Activated T-helper 1 cell treated with anti-CD3 and anti-CD28 coated beads, Interleukin-12 subunit alpha, Interleukin-12 subunit beta, Interleukin-2, Interleukin-4 antibody, amounts not matched to agents 30 ng/mL and 10 ng/mL and 1 ng/mL, durations not matched to agents 14 hours and 24 hours and 36 hours (primary cell): ENCODE data around the gene CHCHD6. TPM values are rescaled to one million over a fixed set of nuclear protein-coding genes. Genes with fewer than 3 reads are reported as not detected.

Experiments
- DNase-seq: peaks from one replicate; pipeline ENCODE4 v3.0.0; 2021; ENCODE audit warnings: low spot score
- H3K27ac Mint-ChIP-seq: one replicate; pipeline ENCODE4 v1.8.0; 2021; ENCODE audit warnings: mild to moderate bottlenecking, mixed read lengths
- H3K27me3 Mint-ChIP-seq: one replicate; pipeline ENCODE4 v1.8.0; 2022; ENCODE audit warnings: mild to moderate bottlenecking, moderate library complexity, mixed read lengths; ENCODE audit not compliant: insufficient read depth
- H3K36me3 Mint-ChIP-seq: one replicate; pipeline ENCODE4 v1.8.0; 2021; ENCODE audit warnings: low read depth, mixed read lengths
- H3K4me1 Mint-ChIP-seq: one replicate; pipeline ENCODE4 v1.8.0; 2021; ENCODE audit warnings: low read depth, mixed read lengths
- H3K4me3 Mint-ChIP-seq: one replicate; pipeline ENCODE4 v1.8.0; 2021; ENCODE audit warnings: mild to moderate bottlenecking, moderate library complexity, mixed read lengths
- H3K9me3 Mint-ChIP-seq: one replicate; pipeline ENCODE4 v1.8.0; 2021; ENCODE audit warnings: mixed read lengths
- intact Hi-C: fragments of 100-400 bp; cut with micrococcal nuclease; formaldehyde crosslinking; loops from one replicate; pipeline ENCODE4 v1.15.1; 2024
- total RNA-seq: library from RNA; stranded (reverse); gene quantifications from 2 replicates; pipeline ENCODE4 v1.2.3, GENCODE V29; 2022

CHCHD6 gene
- total RNA-seq, 1 donor from 2014 or later: 17.5 TPM

DNA sequence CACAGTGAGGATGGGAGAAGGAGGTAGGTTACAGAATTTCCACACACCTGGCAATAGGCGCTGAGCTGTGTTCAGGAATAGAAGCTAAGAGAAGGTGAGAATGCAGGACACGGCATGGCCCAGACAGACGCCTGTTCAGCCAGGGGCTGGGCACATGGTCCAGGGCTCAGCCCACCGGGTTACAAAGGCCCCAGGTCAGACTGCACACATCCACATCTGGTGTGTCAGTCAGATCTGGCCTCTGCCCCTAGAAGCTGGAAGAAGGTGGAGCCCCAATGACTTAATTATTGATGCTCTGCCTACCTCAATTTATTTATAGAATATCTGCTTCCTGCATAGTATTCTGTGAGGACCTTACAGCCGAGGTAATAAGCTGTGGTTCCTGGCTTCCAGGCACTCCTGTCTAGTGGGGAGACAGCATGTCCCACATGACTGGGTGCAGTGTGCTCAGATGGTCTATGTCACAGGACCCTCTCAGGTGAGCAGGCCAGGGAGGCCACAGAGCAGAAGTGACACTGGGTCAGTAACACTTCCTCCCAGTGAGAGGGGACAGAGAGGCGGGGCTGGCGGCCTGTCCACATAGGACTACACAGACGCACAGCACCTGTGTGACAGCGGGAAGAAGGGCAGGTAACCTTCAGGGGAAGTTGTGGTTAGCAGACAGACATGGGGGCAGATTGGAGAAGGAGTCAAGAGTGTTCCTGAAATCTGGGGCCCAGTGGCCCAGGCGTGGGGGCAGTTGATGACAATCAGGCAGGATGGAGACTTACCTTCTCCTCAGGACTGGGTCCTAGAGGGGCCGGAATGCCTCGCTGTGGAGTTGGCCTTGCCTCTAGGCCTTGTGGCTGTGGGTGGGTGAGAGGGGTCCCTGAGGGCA, 240.3 kb downstream of the CHCHD6 start:
- DNase-seq: no peak
- Mint-ChIP-seq H3K4me1 (peaks cover 5% of the 10 kb centered on the region), H3K4me3 (no peak overlapping the region), H3K9me3 (no peaks in the 10 kb centered on the region), H3K27ac (no peak overlapping the region), H3K27me3 (peaks cover 4% of the 10 kb centered on the region), H3K36me3 (no peaks in the 10 kb centered on the region)
- intact Hi-C loops: no loop called here

DNA sequence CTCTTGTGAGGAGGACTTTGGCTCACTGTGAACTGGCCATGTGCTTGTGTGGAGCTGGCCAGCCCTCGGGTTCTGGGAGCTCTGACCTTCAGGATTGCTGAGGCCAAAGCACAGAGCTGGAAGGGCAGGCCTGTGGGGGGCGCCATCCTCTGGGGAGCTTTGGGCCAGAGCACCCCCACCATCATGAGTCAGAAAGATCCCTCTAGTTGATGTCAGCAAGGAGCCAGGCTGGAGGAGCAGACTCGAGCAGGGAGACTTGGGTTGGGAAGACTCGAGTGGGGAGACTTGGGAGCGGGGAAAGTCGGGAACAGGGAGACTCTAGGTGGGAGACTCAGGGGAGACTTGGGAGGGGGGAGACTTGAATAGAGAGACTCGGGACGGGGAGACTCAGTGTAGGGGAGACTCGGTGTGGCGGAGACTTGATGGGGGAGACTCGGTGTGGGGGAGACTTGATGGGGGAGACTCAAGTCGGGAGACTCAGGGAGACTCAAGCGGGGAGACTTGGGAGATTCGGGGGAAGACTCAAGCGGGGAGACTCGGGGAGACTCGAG, 241.2 kb downstream of the CHCHD6 start:
- Mint-ChIP-seq H3K4me3 (no peak overlapping the region), H3K4me1 (peaks cover 5% of the 10 kb centered on the region), H3K27me3 (peaks cover 4% of the 10 kb centered on the region), H3K27ac (no peak overlapping the region), H3K9me3 (no peaks in the 10 kb centered on the region), H3K36me3 (no peaks in the 10 kb centered on the region)
- intact Hi-C loops: no loop called here
- no peak for DNase-seq

DNA sequence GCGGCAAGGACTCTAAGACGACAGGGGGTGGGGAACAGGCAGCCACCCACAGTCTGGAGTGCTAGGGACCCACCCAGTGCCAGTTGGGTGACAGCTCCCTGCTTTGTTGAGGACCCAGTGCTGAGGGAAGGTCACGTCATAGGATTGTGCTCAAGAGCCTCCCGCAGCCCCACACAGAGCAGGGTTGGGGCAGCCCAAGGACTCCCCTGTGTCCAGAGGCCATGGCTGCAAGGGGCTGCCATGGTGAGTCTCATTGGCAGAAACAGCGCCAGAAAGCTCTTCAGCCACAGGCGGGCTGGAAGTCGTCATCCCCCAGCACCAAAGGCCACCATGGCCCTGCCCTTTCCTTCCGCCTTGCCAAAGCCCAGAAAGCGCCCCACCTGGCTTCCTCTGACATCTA, 241.9 kb downstream of the CHCHD6 start:
- Mint-ChIP-seq H3K9me3 (no peaks in the 10 kb centered on the region), H3K4me3 (no peak overlapping the region), H3K36me3 (no peaks in the 10 kb centered on the region), H3K4me1 (peaks cover 5% of the 10 kb centered on the region), H3K27ac (no peak overlapping the region), H3K27me3 (peaks cover 1% of the 10 kb centered on the region)
- no peak for DNase-seq
- intact Hi-C loops: no loop called here

DNA sequence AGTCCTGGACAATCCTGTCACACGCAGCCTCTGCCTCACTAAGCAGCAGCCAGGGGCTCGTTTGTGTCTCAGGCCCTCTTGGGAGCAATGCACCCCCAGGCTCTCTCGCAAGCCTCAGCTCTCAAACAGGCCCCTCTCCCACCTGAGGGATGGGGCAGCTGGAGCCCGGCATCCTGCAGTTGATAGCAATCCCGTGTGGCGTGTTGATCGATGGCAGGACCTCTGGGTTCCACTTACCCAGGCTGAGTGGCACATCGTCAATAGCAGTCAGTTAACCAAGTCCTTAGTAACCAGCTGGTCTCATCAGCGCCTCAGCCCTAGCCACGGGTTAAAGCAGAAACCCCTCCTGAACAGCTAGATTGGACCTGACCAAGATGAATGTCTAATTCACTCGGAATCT, 242.4 kb downstream of the CHCHD6 start:
- Mint-ChIP-seq H3K36me3 (no peaks in the 10 kb centered on the region), H3K27me3 (no peaks in the 10 kb centered on the region), H3K4me1 (peaks cover 5% of the 10 kb centered on the region), H3K27ac (no peak overlapping the region), H3K4me3 (no peak overlapping the region), H3K9me3 (no peaks in the 10 kb centered on the region)
- intact Hi-C loops: no loop called here
- DNase-seq: no peak

DNA sequence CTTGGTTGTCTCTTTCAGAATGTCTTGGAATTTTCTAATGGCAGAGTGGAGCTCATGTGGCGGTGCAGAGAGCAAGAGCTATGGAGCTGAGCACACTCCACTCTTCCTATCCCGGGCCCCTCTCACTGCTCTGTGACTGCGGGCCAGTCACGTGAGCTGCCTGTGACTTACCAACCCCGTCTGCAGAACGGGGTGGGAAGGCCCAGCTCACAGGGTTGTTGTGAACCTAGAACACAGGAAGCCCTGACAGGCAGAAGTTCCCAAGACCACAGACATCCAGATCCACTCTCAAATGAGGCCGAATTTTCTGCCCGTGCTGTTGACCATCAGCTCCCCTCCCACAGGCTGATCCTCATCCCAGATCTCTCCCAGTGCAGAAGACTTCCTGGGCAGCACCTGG, 243.4 kb downstream of the CHCHD6 start:
- Mint-ChIP-seq H3K27ac (no peak overlapping the region), H3K4me3 (no peak overlapping the region), H3K4me1 (peaks cover 5% of the 10 kb centered on the region), H3K9me3 (no peaks in the 10 kb centered on the region), H3K27me3 (no peaks in the 10 kb centered on the region), H3K36me3 (no peaks in the 10 kb centered on the region)
- intact Hi-C loops: no loop called here
- DNase-seq: no peak

DNA sequence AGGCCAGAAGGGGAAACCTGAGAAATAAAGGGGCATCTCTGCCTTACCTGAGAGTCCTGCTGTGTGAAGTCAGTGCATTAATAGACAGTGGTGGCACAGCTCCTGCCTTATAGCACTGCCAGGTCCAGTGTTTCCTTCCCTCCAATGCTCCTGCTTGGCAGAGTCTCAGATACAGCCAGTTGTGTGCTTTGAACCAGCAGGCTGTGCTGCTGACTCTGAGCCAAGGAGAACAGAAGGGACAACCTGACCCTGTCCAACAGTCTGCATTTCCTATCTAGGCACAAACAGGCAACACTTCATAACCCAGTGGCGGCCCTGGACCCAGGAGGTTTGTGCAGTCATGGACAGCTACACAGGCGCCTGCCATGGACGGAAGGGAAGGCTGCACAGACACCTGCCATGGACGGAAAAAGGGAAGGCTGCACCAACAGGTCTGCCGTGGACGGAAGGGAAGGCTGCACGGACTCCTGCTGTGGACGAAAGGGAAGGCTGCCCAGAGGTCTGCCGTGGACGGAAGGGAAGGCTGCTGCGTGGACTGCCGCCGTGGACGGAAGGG, 245.0 kb downstream of the CHCHD6 start:
- DNase-seq: no peak
- no peak overlapping the region for H3K27ac Mint-ChIP-seq
- H3K4me1 Mint-ChIP-seq: peaks cover 5% of the 10 kb centered on the region
- H3K9me3 Mint-ChIP-seq: no peaks in the 10 kb centered on the region
- intact Hi-C loops: no loop called here
- H3K27me3 Mint-ChIP-seq: no peaks in the 10 kb centered on the region
- H3K36me3 Mint-ChIP-seq: no peaks in the 10 kb centered on the region
- no peak overlapping the region for H3K4me3 Mint-ChIP-seq

DNA sequence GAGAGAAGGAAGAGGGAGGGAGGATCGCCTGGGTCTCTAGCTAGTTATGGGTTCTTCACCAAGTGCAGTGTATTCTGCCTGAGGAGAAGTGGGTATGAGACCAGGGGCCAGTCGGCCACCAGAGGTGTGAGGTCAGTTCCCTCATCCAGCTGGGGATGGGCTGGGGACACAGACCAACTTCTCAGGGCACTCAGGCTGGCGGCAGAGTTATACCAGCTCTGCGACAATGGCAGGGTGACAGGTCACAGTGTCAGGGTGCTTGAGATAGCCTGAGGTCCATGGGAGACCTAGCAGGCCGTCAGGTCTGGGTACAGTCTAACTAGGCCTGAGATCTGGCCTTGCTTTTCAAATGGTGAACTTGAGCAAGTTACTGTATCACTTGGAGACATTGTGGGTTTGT, 247.5 kb downstream of the CHCHD6 start:
- Mint-ChIP-seq H3K9me3 (no peaks in the 10 kb centered on the region), H3K27me3 (no peaks in the 10 kb centered on the region), H3K4me1 (peaks cover 5% of the 10 kb centered on the region), H3K4me3 (no peak overlapping the region), H3K36me3 (no peaks in the 10 kb centered on the region), H3K27ac (no peak overlapping the region)
- intact Hi-C loops: no loop called here
- no peak for DNase-seq

DNA sequence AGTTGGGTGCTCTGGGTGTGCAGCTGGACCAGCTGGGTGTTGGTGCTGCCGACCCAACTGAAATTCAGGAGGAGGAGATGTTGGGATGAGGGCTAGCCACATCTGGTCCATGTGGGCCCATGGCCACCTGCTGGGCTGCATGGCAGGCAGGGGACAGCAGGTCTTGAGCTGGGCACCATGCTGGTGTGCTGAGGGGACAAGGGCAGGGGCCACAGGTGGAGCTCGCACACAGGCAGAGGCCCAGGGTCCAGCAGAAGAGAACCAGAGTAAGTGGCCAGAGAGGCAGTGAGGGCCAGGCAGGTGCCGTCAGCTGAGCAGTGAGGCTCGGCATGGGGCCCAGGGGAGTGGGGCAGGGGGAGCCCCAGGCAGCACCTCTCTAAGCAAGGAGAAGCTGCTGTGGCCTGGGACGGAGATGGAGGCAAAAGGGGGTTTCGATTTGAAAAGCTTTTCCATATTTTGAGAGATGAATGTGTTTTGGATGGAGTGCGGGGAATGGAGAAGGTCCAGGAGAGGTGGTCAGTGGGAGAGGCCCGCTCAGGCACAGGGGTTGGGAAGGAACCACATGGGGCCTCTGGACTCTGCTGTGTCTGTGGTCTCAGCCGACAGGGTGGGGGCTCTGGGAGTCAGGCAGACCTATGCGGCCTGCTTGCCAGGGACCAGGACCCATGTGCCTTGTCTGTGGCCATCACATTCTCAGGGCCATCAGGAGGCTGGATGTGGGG, 248.4 kb downstream of the CHCHD6 start:
- no peaks in the 10 kb centered on the region for H3K36me3 Mint-ChIP-seq
- H3K27me3 Mint-ChIP-seq: no peaks in the 10 kb centered on the region
- DNase-seq: no peak
- H3K9me3 Mint-ChIP-seq: no peaks in the 10 kb centered on the region
- no peak overlapping the region for H3K4me3 Mint-ChIP-seq
- peaks cover 5% of the 10 kb centered on the region for H3K4me1 Mint-ChIP-seq
- intact Hi-C loops: no loop called here
- H3K27ac Mint-ChIP-seq: no peak overlapping the region

DNA sequence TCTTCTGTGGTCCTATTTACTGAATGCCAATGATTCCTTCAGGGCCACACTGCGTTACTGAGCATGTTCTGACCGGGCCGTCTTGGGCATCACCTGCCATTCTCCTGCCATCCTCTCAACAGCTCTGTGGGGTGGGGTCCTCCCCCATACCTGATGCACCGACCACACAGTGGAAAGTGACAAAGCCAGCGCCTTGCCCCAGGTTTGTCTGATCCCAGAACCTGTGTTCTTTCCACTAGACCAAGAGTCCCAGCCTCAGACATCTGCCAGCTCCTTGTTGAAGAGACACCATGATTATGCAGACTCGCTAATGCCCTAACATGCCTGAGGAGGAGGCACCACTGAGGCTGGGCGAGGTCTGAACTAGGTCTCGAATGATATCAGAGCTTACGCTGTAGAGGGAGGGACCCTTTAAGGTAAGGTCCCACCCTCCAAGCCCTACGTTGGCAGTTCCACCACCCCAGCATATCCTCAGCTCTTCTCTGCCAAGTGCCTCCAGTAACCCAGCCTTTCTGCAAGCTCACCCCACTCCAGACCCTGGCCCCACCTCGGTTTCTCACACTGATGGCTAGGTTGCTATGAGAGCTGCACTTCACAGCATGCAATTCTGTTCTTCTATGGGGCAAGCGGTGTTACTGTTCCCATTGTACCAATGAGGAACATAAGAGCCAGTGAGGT, 249.1 kb downstream of the CHCHD6 start:
- intact Hi-C loops: no loop called here
- DNase-seq: no peak
- H3K9me3 Mint-ChIP-seq: no peaks in the 10 kb centered on the region
- H3K27me3 Mint-ChIP-seq: no peaks in the 10 kb centered on the region
- H3K36me3 Mint-ChIP-seq: no peaks in the 10 kb centered on the region
- H3K4me3 Mint-ChIP-seq: no peak overlapping the region
- H3K4me1 Mint-ChIP-seq: peaks cover 5% of the 10 kb centered on the region
- no peak overlapping the region for H3K27ac Mint-ChIP-seq

DNA sequence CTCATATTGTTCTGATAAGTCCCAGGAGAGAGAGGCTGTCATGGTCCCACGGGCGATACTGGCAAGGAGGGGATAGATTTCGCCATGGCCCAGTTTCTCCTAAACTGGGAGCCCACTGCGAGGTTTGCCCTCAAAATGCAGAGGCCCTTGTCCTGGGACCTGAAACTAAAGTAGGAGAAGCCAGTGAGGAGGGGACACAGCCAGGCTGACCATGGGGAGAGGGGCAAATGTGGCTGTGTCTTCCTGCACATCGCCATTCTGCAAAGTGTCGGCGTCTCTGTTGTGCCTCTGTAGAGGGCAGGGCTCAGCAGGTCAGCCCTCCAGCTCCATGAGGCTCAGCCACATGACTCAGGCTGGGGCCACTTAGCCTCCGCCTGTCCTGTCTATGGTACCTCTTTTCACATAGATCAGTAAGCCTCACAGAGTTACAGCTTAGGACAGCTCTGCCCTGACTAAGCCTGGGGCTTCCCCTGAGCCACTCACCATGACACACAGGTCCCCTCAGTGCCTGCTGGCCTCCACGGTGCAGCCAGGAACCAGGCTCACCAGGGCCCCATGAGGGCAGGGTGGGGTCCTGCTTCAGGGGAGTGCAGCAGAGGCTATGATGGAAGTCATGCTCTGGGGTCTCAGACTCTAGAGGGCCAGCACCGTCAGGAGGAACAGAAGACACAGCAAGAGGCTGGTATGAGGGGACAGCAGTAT, 250.3 kb downstream of the CHCHD6 start:
- Mint-ChIP-seq H3K4me1 (no peaks in the 10 kb centered on the region), H3K27me3 (no peaks in the 10 kb centered on the region), H3K4me3 (no peak overlapping the region), H3K27ac (no peak overlapping the region), H3K9me3 (no peaks in the 10 kb centered on the region), H3K36me3 (no peaks in the 10 kb centered on the region)
- intact Hi-C loops: no loop called here
- no peak for DNase-seq

DNA sequence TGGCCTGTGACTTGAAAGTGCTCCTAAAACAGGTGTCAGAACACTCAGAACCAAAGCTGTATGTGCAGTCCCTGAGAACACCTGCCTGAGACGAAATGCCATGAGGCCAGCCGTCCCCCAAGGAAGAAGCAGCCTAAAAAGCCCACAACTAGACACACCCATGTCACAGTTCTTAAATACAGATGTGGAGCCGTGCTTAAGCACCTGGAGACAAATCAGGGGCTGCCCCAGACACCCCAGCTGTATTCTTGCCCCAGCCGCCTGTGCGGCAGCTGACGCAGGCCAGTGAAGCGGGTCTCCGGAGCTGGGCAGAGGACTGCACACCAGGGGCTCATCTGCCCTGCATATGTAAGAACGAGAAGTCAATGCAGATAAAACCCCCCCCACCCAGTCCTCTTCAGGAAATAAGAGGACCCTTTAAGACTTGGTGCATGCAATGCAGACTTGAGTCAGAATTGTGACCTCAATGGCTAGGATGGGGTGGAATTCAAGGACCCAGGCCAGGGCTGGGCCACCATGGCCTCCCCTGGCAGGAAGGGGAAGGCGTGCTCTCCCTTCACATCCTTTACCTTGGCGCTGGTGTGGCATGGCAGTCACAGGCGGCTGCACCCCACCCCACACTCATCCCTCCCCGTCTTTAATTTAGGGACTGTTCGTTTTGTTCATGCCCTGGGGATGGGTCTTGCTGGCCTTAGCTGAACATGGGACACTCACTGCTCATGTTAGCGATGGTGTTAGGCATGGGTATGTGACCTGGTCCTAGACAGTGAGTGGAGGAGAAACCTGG, 251.2 kb downstream of the CHCHD6 start:
- intact Hi-C loops: no loop called here
- H3K27ac Mint-ChIP-seq: no peak overlapping the region
- H3K4me1 Mint-ChIP-seq: no peaks in the 10 kb centered on the region
- no peaks in the 10 kb centered on the region for H3K27me3 Mint-ChIP-seq
- no peak overlapping the region for H3K4me3 Mint-ChIP-seq
- H3K9me3 Mint-ChIP-seq: no peaks in the 10 kb centered on the region
- H3K36me3 Mint-ChIP-seq: no peaks in the 10 kb centered on the region
- DNase-seq: no peak

DNA sequence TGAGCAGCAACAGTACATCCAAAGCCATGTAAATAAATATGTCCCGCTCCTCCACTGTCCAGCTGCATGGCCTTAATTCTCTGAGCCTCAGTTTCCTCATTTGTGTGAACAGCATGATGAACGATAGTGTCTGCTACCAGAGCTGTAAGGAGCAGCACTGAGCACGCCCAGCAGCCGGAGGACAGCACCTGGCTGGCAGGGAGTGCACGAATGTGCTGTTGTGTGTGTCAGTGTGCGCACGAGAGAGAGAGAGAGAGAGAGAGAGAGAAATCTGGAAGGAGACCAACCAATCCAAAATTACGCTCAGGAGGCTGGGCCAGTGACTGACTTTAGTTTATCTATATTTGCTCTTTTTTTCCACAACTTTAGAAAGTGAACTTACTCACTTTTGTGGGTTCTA, 252.3 kb downstream of the CHCHD6 start:
- Mint-ChIP-seq H3K27me3 (no peaks in the 10 kb centered on the region), H3K4me1 (no peaks in the 10 kb centered on the region), H3K9me3 (no peaks in the 10 kb centered on the region), H3K27ac (no peak overlapping the region), H3K4me3 (no peak overlapping the region), H3K36me3 (no peaks in the 10 kb centered on the region)
- no peak for DNase-seq
- intact Hi-C loops: no loop called here
